HG03095 (cell line): ENCODE results near the gene SIK3.
"Not testable (repeated sequence)": the region's sequence is repeated elsewhere in the genome, so short reads cannot be mapped to it uniquely, and the experiment has no call there.

Experiments
- ATAC-seq: cut with Tn5 transposase; IDR thresholded peaks from one replicate; pipeline ENCODE4 v1.9.1; 2021; ENCODE audit warnings: moderate library complexity; ENCODE audit not compliant: unreplicated experiment

Gene SIK3

DNA sequence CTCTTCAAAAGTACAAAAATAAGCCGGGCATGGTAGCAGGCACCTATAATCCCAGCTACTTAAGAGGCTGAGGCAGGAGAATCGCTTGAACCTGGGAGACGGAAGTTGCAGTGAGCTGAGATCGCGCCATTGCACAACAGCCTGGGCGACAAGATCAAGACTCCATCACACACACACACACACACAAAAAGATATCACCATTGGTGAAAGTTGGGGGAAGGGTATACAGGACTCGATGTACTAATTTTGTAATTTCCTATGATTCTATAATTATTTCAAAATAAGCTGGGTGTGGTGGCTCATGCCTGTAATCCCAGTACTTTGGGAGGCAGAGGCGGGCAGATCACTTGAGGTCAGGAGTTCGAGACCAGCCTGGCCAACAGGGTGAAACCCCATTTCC lies 48.1 kb downstream of the SIK3 start:
- ATAC-seq, result not testable (repeated sequence)

DNA sequence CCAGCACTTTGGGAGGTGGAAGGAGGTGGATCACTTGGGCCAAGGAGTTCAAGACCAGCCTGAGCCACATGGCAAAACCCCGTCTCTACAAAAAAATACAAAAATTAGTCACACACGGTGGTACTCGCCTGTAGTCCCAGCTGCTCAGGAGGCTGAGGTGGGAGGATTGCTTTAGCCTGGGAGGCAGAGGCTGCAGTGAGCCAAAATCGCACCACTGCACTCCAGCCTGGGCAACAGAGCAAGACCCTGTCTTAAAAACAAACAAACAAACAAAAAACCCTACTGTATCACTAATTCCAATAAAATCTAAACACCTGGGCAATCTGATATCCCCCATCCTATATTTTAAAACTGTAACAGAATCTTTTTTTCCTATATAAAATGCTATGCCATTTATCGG lies 51.6 kb downstream of the SIK3 start:
- not testable (repeated sequence) for ATAC-seq

DNA sequence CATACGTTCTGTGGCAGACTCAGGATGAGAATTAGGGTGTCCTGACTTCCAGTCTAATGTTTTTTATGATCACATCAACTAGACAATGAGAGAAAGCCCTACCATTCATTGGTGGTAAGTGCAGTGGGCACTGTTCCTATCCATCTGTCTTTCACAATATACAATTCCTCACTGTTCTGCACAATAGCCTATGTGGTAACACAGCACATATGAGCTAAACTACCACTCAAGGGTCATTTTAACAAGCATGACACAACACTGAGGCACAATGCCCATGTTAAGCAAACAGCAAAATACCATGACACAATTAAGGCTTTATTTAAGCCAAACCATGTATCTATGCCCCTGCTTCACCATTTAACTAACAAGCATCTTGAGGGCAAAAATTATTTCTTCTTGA lies 52.3 kb downstream of the SIK3 start:
- no peak for ATAC-seq

DNA sequence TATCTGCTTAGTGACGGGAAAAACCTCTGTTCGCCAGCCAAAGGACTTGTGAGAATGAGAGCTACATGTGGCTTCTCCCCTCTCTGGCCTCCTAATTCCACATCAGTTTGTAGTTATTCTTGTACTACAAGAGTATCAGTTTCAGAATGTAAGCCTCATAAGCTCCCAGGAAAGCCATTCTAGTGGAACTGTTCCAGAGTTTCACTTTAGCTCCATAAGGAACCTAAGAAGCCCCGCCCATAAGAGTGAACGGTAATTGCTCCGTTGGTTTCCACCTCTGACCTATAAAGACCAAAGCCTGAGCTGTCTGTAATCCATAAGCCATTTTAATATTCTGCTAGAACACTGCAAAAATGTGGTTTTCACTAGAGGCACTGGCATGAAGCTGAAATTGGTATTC lies 53.0 kb downstream of the SIK3 start:
- no peak for ATAC-seq

DNA sequence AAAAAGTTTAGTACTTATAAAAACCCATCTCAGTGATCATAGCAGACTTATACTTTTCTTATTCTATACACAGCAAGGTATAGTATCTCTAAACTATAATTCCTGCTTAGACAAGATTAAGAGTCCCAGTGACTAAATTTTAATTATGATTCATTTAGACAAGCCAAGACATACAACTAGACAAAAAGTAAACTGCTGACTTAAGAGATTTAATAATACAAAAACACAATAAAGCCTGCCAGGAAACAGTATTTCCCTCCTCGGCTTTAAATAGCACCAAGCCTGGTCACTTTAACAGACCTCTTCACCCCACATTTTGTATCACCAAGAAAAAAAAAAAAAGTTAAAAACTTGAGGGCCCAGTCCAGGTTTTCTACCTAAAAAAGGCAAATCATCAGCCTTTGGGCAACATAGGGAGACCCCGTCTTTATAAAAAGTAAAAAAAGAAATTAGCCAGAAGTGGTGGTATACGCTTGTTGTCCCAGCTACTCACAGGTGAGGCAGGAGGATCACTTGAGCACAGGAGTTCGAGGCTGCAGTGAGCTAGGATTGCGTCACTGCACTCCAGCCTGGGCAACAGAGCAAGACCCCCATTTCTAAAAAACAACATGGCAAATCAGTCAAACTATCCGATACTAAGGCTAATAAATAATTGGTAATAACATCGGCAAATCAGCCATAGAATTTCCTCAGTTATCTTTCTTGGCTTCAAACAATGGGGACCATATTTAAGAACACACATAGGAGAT lies 53.8 kb downstream of the SIK3 start:
- ATAC-seq, result no peak

DNA sequence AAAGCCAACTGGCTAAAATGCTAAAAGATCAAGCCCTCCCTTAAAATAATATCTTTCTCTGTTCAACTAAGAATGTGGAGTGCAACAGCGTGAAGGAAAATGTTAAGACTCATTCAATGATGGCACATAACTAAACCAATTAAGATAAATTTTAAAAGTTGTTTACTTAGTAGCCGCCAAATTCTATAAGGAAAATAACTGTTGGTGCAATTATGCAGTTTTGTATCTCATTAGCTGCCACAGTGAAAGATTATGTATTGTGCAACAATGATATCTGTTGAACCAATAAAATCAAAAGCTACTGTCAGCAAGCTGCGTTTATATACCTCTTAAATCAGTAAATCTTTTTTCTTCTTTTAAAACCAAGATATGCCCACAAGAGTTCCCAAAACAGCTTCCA lies 55.5 kb downstream of the SIK3 start:
- no peak for ATAC-seq

DNA sequence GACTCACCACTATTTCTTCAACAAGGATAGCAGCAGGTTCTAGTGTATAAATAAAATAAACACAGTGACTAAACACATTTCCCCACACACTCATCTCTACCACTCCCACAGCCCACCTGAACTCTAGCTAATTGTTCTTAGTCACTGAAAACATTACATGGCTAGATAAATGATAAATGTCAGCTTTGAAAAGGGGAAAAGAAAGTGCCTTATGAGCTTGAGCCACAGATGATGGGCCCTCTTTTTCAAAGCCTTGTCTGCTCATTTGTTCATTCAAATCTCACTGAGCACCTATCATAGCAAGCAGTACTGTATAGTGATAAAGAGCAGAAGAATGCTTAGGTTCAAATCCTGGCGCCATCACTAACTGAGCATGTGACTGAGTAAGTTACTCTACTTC lies 58.3 kb downstream of the SIK3 start:
- ATAC-seq, result no peak

DNA sequence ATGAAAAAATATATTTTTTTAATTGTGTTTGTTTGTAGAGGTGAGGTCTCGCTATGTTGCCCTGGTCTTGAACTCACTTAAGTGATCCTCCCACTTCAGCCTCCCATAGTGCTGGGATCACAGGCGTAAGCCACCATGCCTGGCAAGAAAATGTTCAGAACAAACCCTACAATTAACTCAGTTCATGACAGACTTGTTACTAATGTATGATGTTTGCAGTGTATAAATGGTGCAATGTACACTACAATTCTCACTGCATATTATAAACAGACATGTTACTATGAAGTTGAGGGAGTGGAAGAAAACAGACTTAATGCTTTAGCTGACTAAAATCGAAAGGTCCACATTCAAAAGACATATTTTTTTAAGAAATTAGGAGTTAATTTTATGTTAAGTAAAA lies 59.0 kb downstream of the SIK3 start:
- no peak for ATAC-seq

DNA sequence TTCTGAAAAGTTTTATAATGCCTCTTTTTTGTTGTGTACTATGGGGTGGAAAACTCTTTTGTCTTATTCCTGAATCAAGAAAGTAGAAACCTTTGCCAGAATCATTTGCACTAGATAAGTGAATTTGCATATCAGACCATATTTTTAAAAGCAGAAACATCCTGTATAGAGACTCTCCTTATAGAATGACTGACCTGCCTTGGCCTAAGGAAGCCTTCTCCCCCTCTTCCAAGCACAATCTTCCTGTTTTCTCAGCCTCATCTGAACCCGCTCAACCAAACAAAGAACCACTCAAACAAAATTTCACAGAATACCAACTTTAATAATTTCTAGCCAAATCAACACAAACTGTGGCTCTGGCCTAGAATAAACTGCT lies 60.3 kb downstream of the SIK3 start:
- ATAC-seq, result no peak

DNA sequence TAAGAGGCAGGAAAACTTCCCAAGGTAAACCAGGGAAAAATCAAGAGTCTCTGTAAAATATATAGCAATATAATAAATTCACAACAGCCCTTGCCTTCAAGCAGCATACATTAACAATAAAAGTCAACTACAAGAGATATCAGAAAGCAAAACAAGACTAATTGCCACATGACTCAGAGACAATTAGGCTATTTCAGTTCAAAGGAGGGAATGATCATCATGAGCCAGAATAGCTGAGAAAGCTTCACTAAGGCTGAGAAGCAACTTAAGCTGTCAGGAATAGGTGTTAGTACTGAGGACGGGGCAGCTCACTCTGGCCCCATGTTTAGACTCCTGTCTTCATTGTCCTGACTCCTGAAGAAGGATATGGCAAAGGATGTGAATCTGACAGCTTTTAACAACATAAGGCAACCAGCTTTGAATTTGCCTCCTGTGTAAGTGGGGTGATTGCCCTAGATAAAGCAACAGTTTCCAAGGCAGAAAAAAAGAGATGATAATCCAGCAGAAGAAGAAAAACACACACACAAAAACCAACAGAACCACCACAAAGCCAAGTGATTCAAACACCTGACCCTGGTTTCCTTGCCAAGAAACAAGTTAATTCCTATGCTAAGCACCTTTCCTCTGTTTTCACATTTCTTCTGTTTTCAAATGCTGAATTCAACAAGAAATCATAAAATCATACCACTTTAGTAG lies 60.8 kb downstream of the SIK3 start:
- ATAC-seq, result no peak

DNA sequence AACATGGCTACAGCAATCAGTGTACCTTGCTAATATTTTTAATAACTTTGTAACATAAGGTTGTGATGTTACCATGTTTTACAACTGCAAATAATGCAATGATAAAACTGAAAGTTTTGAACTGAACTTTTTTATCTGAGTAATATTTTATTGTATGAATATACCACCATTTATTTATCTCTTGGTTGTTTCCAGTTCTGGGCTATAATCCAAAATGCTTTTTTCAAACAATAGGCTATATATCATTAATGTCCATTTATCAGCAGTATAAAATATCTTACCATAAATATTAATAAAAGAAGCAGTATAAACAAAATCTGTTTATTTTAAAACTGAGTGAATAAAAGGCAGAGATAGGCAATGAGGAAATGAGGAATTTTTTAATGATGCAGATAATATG lies 63.3 kb downstream of the SIK3 start:
- no peak for ATAC-seq

DNA sequence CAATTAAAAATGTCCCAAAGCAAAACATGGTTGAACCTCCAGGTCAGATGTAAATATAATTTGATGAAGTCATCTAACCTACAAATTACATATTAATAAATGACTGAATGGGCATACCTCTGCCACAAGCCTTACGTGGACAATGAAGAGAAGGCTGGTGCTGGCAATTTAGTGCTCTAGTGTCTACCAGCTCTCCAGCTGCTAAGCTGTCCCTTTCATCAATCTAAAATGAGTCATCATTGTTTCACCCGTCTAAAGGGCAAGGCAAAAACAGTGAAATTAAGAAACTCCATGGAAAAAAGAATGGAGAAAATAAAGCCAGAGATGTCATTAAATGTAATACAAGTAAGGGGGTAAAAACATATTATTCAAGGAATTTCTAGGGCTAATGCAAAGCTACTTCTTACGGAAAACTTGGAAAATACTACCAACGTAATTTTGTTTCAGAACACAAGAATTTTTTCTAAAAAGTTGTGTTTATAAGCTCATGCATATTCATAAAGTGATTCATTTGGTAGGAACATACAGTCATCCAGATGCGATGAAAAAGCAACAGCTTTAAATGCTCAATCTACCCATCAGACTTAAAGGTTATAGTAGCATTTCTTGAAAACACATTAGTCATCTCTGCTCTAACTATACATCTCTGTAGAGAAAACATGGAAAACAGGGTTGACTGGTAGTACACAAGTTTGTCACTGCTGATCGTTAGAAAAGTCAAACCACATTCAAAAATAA lies 71.5 kb downstream of the SIK3 start:
- no peak for ATAC-seq

DNA sequence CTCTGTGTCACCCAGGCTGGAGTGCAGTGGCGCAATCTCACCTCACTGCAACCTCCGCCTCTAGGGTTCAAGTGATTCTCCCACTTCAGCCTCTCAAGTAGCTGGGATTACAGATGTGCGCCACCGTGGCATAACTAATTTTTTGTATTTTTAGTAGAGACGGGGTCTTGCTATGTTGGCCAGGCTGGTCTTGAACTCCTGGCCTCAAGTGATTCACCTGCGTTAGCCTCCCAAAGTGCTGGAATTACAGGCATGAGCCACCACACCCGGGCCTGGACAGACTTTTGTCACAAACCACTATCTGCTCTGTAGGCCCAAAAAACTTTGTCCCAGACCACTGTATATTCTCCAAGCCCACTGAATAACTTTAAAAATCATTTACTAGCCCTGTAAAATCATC lies 74.5 kb downstream of the SIK3 start:
- ATAC-seq, result not testable (repeated sequence)

DNA sequence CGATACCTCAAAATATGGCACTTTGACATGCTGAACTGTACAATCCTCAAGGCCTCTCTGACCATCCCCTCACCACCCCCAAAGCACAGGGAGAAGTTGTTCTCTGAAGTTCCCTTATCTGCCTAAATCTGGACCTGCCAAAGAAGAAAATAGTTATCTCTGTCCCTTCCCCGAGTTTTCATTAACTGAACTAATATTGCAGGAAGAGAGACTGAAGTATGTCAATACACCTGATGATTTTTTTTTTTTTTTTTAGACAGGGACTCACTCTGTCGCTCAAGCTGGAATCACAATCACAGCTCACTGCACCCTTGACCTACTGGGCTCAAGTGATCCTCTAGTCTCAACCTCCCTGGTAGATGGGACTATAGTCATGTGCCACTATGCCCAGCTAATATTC lies 75.0 kb downstream of the SIK3 start:
- no peak for ATAC-seq

DNA sequence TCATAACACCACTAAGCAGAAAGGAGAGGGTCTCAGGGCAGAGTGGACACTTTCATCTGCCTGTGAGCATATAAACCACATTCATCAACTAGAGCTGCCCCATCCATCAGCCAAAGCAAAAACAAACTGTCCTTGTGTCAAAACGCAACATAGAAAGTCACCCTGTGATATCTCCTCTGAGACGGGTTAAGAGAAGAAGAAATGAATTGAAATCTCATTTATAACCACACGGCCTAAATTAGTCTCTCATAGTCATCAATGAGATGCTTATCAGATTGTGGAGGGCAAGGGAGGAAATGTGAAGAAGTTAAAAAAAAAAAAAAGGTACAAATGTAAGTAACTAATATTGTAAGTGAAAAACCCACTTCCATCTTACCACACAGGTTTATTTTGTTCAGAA lies 75.7 kb downstream of the SIK3 start:
- no peak for ATAC-seq

DNA sequence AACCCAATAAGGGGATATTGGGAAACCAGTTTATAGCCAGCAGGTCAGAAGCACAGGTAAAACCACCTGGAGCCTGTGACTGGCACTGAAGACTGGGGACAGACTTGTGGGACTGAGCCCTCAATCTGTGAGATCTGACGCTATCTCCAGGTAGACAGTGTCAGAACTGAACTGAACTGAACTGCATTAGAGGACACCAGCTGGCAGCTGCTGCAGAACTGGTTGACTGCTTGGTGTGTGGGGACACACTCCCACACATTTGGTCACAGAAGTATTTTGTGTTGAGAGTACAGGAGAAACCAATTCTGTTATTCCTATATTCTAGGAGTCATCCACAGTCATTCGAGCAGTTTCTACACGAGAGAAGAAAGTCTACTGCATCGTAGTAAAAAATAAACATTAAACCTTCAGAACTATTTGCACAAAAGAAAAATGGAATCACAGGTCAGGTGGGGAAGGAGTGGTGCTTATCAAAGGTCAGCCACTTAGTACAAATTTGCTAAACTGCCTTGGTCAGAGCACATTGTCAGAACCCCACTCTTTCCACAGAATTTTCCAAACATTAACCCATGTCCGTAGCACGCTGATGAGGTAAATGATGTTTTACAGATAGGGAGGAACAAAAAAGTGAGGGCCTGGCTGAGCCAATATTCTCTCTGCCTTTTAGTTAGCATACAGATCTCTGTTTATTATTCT lies 77.2 kb downstream of the SIK3 start:
- no peak for ATAC-seq

DNA sequence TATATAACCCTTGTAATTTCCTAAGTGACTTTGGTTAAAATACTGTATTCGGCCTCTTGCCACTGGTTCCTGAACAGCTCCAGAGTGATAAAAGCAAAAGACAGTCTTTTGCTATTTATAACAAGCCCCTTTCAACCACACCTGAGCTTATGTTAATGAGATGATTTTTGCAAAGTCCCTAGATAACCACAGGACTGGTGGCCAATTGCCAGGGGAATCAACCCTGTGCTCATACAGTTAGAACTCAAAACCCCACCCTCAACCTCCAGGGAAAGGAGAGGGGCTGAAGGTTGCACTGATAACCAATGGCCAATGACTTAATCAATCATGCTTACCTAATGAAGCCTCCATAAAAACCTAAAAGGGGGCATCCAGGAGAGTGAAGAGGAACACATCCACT lies 77.9 kb downstream of the SIK3 start:
- no peak for ATAC-seq

DNA sequence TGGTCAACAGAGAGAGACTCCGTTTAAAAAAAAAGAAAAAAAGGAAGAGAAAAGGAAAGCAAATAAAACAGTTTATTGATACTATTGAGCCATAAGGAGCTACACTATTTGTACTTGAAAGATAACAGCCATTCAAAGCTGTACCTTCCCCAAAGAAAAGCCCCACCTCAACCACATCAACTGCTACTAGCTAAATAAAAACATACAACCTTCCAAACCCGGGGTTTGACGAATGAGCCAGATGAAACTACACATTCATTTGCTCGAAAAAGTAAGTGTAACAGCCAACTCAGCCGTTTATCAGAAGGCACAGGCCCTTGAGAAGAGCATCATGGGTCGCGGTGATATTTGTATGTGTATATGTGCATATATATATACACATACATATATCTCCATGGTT lies 78.4 kb downstream of the SIK3 start:
- no peak for ATAC-seq

DNA sequence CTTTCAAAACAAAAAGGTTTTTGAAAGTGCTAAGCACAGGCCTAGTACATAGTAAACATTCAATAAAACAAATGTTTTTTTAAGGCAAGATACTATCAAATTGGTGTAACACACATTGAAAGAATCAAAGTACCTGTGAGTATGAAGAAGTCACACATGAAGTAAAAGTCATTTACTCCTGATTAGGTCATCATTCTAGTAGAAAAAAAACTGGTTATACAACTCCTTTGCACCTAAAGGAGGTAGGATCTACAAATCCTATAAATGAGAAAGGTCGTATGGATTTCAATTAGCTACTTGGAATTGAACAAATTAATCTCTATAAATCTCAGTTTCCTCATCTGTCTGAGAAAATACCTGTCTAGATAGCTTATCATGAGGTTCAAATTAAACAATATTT lies 80.8 kb downstream of the SIK3 start:
- ATAC-seq, result no peak

DNA sequence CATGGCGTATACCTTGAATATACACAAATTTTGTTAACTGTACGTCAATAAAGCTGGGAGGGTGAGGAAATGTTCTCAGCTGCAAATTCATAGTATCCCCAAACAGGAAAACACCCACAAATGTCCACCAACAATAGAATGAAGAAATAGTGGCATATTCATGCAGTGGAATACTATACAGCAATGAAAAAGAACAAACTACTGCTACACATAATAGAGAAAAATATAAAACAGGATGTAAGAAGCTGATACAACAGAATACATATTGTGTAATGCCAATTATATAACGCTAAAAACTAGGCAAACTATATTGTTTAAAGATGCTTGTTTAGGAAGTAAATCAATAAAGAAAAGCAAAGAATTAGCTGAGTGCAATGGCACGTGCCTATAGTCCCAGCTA lies 81.5 kb downstream of the SIK3 start:
- no peak for ATAC-seq

DNA sequence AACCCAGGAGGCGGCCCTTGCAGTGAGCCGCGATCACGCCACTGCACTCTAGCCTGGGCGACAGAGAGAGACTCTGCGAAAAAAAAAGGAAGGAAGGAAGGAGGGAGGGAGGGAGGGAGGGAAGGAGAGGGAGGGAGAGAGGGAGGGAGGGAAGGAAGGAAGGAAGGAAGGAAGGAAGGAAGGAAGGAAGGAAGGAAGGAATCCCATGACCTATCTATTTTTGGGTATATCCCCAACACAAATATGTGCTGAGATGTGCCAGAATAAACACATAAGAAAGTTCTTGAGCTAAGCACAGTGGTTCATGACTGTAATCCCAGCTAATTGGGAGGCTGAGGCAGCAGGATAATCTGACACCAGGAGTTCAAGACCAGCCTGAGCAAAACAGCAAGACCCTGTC lies 82.0 kb downstream of the SIK3 start:
- ATAC-seq, result no peak

DNA sequence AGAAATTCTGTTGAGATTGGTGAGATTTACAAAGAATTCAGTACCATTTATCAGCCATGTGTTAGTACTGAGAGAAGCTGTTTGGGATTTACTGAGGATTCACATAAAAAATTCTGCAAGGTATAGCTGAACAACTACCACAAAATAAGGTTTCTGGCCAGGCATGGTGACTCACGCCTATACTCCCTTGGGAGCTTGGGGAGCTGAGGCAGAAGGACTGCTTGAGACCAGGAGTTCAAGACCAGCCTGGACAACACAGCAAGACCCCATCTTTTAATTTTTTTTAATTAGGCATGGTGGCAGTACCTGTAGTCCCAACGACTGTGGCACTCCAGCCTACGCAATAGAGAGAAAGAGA lies 86.7 kb downstream of the SIK3 start:
- ATAC-seq, result no peak
